Measurements from ENCODE around the gene TRAPPC14. TPM values are rescaled to one million over a fixed set of nuclear protein-coding genes. Genes with fewer than 3 reads are reported as not detected.

The TRAPPC14 gene
- total RNA-seq, 1 experiment from 2014 or later: 19.2 TPM

GRCh38 chr7:100163871-100164270 lies 5.3 kb upstream of the TRAPPC14 start:
- intact Hi-C loops (cut with micrococcal nuclease): loop anchor here (2.0 kb wide), 1 partner anchor 13 kb away; the partner anchor contains the start of genes GPC2 and STAG3
- H3K4me2 ChIP-seq (ENCODE audit: low read length): no peak overlapping the region
- no peaks in the 10 kb centered on the region for H3K27me3 ChIP-seq (ENCODE audit: low read length)
- H3K27ac ChIP-seq (ENCODE audit: low read length): no peak overlapping the region
- H3K79me2 ChIP-seq (ENCODE audit: low read length): peaks cover 2% of the 10 kb centered on the region; the same call in 1 of the 2 replicates
- no peak for DNase-seq
- H3K4me3 ChIP-seq (ENCODE audit: low read length): no peak overlapping the region
- no peak for TF ChIP-seq EZH2 (IDR thresholded peaks at IDR 0.05; ENCODE audit: low read length, unreplicated experiment)
- ChIA-PET CTCF (no interaction called here), POLR2A (ENCODE audit: unreplicated experiment) (no interaction called here)
- no peaks in the 10 kb centered on the region for H3K9me3 ChIP-seq (ENCODE audit: low read length)
- no TSS peak for BruUV-seq (replicated peaks)
- no peak for ATAC-seq
- no peaks in the 10 kb centered on the region for H3F3A ChIP-seq (ENCODE audit: low read length, unreplicated experiment)
- peaks cover 16% of the 10 kb centered on the region; the same call in 1 of the 2 replicates for H3K4me1 ChIP-seq (ENCODE audit: insufficient read depth, low read length)
- no peaks in the 10 kb centered on the region for H4K20me1 ChIP-seq (ENCODE audit: low read length)
- H2AFZ ChIP-seq (ENCODE audit: low read length): no peak overlapping the region
- H3K36me3 ChIP-seq (ENCODE audit: low read depth, low read length): no peaks in the 10 kb centered on the region
- no peaks in the 10 kb centered on the region for H3K9me2 ChIP-seq (replicated peaks; ENCODE audit: low read length)
- H3K9ac ChIP-seq (ENCODE audit: low read length): no peak overlapping the region

DNA sequence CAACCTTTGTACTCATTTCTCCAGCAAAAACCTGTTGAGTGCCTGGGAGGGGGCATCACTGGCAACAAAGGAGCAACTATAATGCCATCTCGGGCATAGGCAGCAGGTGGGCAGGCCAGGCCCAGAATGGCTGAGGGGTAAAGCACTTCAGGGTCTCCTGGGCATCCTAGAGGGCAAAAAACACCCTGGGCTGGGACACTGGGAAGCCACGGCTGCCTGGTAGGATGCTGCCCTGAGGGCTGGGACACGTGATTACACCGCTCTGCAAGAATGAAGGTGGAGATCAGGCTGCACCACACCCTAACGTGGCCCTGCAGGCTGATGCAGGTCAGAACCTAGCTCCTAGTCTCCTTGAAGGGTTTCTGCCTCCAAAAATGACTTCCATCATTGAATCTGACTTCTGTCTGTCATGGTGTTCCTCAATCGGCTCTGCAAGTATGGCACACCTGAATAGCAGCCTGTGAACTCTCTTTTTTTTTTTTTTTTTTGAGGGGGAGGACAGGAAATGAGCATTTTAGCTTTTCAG lies 4.5 kb upstream of the TRAPPC14 start:
- peak overlapping the region; percentile 40; the same call in 1 of the 2 replicates for H2AFZ ChIP-seq (ENCODE audit: low read length)
- ChIA-PET POLR2A (ENCODE audit: unreplicated experiment) (no interaction called here), CTCF (interaction anchor here (0.7 kb wide), 1 partner anchor 30 kb away, joined by 7 read pairs; no protein-coding TSS in a partner anchor)
- no peak overlapping the region for H3K27ac ChIP-seq (ENCODE audit: low read length)
- ATAC-seq (peak; percentile 64), DNase-seq (peak; percentile 66)
- H3K27me3 ChIP-seq (ENCODE audit: low read length): no peaks in the 10 kb centered on the region
- H3K9ac ChIP-seq (ENCODE audit: low read length): no peak overlapping the region
- no peaks in the 10 kb centered on the region for H3F3A ChIP-seq (ENCODE audit: low read length, unreplicated experiment)
- no peak for TF ChIP-seq EZH2phosphoT487 (IDR thresholded peaks at IDR 0.05; ENCODE audit: borderline replicate concordance, low read length)
- TF ChIP-seq EZH2 (IDR thresholded peaks at IDR 0.05; ENCODE audit: low read length, unreplicated experiment): no peak
- TF ChIP-seq CTCF (conservative IDR thresholded peaks at IDR 0.05; ENCODE audit: low read depth, low read length): no peak
- no peaks in the 10 kb centered on the region for H3K9me3 ChIP-seq (ENCODE audit: low read length)
- H3K4me1 ChIP-seq (ENCODE audit: insufficient read depth, low read length): peaks cover 17% of the 10 kb centered on the region; the same call in 1 of the 2 replicates
- intact Hi-C loops (cut with micrococcal nuclease): loop anchor here (2.0 kb wide), 1 partner anchor 14 kb away; the partner anchor contains the start of genes GPC2 and STAG3
- no peaks in the 10 kb centered on the region for H3K9me2 ChIP-seq (replicated peaks; ENCODE audit: low read length)
- H3K4me3 ChIP-seq (ENCODE audit: low read length): no peak overlapping the region
- H3K36me3 ChIP-seq (ENCODE audit: low read depth, low read length): no peaks in the 10 kb centered on the region
- peak overlapping the region; percentile 13 for H3K4me2 ChIP-seq (ENCODE audit: low read length)
- no TSS peak for BruUV-seq (replicated peaks)
- H3K79me2 ChIP-seq (ENCODE audit: low read length): peaks cover 10% of the 10 kb centered on the region; the same call in 1 of the 2 replicates
- H4K20me1 ChIP-seq (ENCODE audit: low read length): no peaks in the 10 kb centered on the region

DNA sequence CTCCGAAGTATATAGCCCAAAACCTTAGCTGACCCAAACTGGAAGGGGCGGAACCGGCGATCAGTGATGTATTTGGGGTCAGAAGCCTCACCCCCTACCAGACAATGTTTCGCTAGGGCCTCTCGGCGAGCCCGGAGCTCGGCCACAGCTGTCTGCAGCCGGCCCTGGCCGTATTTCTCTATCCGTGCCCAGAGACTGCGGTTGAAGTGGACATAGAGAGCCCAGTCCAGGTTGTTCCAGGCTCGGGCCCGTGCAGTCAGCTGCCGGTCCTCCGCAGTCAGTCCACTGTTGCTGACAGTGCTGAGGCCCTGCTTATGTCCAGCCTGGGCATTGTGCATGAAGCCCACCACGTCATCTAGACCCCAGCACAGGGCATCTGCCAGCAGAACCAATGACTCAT lies 1.5 kb upstream of the TRAPPC14 start:
- BruUV-seq (replicated peaks): no TSS peak
- H3K27me3 ChIP-seq (ENCODE audit: low read length): no peaks in the 10 kb centered on the region
- no peak overlapping the region for H3K4me3 ChIP-seq (ENCODE audit: low read length)
- H4K20me1 ChIP-seq (ENCODE audit: low read length): peaks cover 6% of the 10 kb centered on the region; the same call in 1 of the 2 replicates
- no peaks in the 10 kb centered on the region for H3F3A ChIP-seq (ENCODE audit: low read length, unreplicated experiment)
- no peaks in the 10 kb centered on the region for H3K9me3 ChIP-seq (ENCODE audit: low read length)
- H3K79me2 ChIP-seq (ENCODE audit: low read length): peaks cover 32% of the 10 kb centered on the region
- ChIA-PET CTCF (no interaction called here), POLR2A (ENCODE audit: unreplicated experiment) (no interaction called here)
- H3K36me3 ChIP-seq (ENCODE audit: low read depth, low read length): peaks cover 10% of the 10 kb centered on the region; the same call in 1 of the 2 replicates
- H3K4me1 ChIP-seq (ENCODE audit: insufficient read depth, low read length): peaks cover 22% of the 10 kb centered on the region
- ATAC-seq (no peak), DNase-seq (no peak)
- intact Hi-C loops (cut with micrococcal nuclease): no loop called here
- H3K4me2 ChIP-seq (ENCODE audit: low read length): no peak overlapping the region
- no peak for TF ChIP-seq EZH2 (IDR thresholded peaks at IDR 0.05; ENCODE audit: low read length, unreplicated experiment)
- no peak for TF ChIP-seq EZH2phosphoT487 (IDR thresholded peaks at IDR 0.05; ENCODE audit: borderline replicate concordance, low read length)
- TF ChIP-seq CTCF (conservative IDR thresholded peaks at IDR 0.05; ENCODE audit: low read depth, low read length): no peak
- H3K27ac ChIP-seq (ENCODE audit: low read length): no peak overlapping the region
- H3K9me2 ChIP-seq (replicated peaks; ENCODE audit: low read length): no peaks in the 10 kb centered on the region
- H3K9ac ChIP-seq (ENCODE audit: low read length): no peak overlapping the region
- no peak overlapping the region for H2AFZ ChIP-seq (ENCODE audit: low read length)
